Left forelimb (tissue), 1 donor: Measurements from ENCODE around the gene LRPAP1.
"Not testable (repeated sequence)": the region's sequence is repeated elsewhere in the genome, so short reads cannot be mapped to it uniquely, and the experiment has no call there.

Experiments
- DNase-seq: peaks from one replicate; pipeline ENCODE4 v3.0.0-alpha.2; 2018; ENCODE audit warnings: low spot score

LRPAP1 gene

GRCh38 chr4:3460926-3461325, 71.3 kb downstream of the LRPAP1 start:
- no peak for DNase-seq

DNA sequence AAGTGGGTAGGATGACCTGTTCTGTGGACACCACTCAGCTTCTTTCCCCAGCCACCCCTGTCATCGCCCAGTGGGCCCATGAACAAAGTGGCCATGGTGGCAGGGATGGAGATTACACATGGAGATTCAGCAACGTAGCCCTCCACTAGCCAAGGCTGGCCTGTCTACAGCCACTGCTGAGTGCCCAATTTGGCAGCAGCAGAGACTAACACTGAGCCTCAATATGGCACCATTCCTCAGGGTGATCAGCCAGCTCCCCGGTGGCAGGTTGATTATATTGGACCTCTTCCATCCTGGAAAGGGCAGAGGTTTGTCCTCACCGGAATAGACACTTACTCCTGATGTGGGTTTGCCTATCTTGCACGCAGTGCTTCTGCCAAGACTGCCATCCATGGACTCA, 73.1 kb downstream of the LRPAP1 start:
- not testable (repeated sequence) for DNase-seq

GRCh38 chr4:3458371-3458770, 73.9 kb downstream of the LRPAP1 start:
- DNase-seq: no peak

- DNase-seq: not testable (repeated sequence)
Observed at GRCh38 chr4:3455596-3455995, 76.6 kb downstream of the LRPAP1 start.
